ENCODE measurements around the gene SGPP2. TPM values are rescaled to one million over a fixed set of nuclear protein-coding genes. Genes with fewer than 3 reads are reported as not detected.

SGPP2 gene
- total RNA-seq, 1 donor from 2014 or later = 9.7 TPM

GRCh38 chr2:222538535-222538934, 114.2 kb downstream of the SGPP2 start:
- no peak overlapping the region for H3K4me3 ChIP-seq (ENCODE audit: low read depth, low read length)
- no peak for TF ChIP-seq CTCF (conservative IDR thresholded peaks at IDR 0.05; ENCODE audit: low read depth, low read length)
- no peak for DNase-seq (ENCODE audit: low read depth)

GRCh38 chr2:222544661-222545060, 120.3 kb downstream of the SGPP2 start:
- no peak for DNase-seq (ENCODE audit: low read depth)
- no peak for TF ChIP-seq CTCF (conservative IDR thresholded peaks at IDR 0.05; ENCODE audit: low read depth, low read length)
- no peak overlapping the region for H3K4me3 ChIP-seq (ENCODE audit: low read depth, low read length)

GRCh38 chr2:222545823-222546795, 121.8 kb downstream of the SGPP2 start:
- no peak for TF ChIP-seq CTCF (conservative IDR thresholded peaks at IDR 0.05; ENCODE audit: low read depth, low read length)
- no peak for DNase-seq (ENCODE audit: low read depth)
- no peak overlapping the region for H3K4me3 ChIP-seq (ENCODE audit: low read depth, low read length)

GRCh38 chr2:222547083-222547482, 122.7 kb downstream of the SGPP2 start:
- DNase-seq (ENCODE audit: low read depth) = no peak
- H3K4me3 ChIP-seq (ENCODE audit: low read depth, low read length) = no peak overlapping the region
- no peak for TF ChIP-seq CTCF (conservative IDR thresholded peaks at IDR 0.05; ENCODE audit: low read depth, low read length)

GRCh38 chr2:222548992-222549391, 124.6 kb downstream of the SGPP2 start:
- TF ChIP-seq CTCF (conservative IDR thresholded peaks at IDR 0.05; ENCODE audit: low read depth, low read length) = no peak
- no peak overlapping the region for H3K4me3 ChIP-seq (ENCODE audit: low read depth, low read length)
- DNase-seq (ENCODE audit: low read depth) = no peak

- no peak for DNase-seq (ENCODE audit: low read depth)
- no peak for TF ChIP-seq CTCF (conservative IDR thresholded peaks at IDR 0.05; ENCODE audit: low read depth, low read length)
- no peak overlapping the region for H3K4me3 ChIP-seq (ENCODE audit: low read depth, low read length)
Measured at GRCh38 chr2:222554517-222554916, 130.2 kb downstream of the SGPP2 start.

GRCh38 chr2:222561151-222561550, 136.8 kb downstream of the SGPP2 start:
- no peak for DNase-seq (ENCODE audit: low read depth)
- H3K4me3 ChIP-seq (ENCODE audit: low read depth, low read length) = no peak overlapping the region
- no peak for TF ChIP-seq CTCF (conservative IDR thresholded peaks at IDR 0.05; ENCODE audit: low read depth, low read length)
